ENCODE data around the gene NOS1AP. TPM values are rescaled to one million over a fixed set of nuclear protein-coding genes. Genes with fewer than 3 reads are reported as not detected.
A peak's percentile ranks its signal among the peaks of the same experiment; 100 is the strongest.
"Not testable (repeated sequence)": the region's sequence is repeated elsewhere in the genome, so short reads cannot be mapped to it uniquely, and the experiment has no call there.

The NOS1AP gene
- total RNA-seq, 2 donors from 2014 or later, result 0.13 TPM; not detected in 1

DNA sequence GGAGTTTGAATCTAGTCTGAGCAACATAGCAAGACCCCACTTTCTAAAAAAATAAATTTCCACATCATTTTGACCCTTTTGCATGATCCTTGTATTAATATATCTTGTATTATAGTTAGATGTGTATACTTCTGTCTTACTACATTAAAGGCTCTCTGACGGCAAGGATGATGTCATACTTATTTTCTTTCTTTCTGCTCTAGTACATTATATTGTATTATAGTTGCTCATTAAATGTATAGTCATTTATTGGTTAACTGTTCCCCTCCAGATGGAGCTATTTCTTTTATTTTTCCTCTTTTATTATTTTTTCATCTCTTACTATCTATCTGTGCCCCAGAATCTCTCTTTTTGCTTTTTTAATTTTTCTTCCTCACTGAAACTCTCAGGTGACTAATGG lies 30.9 kb upstream of the NOS1AP start:
- no peak overlapping the region for H3K27ac Mint-ChIP-seq
- H3K4me3 Mint-ChIP-seq, result no peak overlapping the region
- no peaks in the 10 kb centered on the region for H3K9me3 Mint-ChIP-seq
- H3K27me3 Mint-ChIP-seq, result peaks cover 22% of the 10 kb centered on the region
- no peaks in the 10 kb centered on the region for H3K36me3 Mint-ChIP-seq (ENCODE audit: low read depth)
- ATAC-seq (replicated peaks), result no peak
- H3K4me1 Mint-ChIP-seq, result peaks cover 4% of the 10 kb centered on the region

DNA sequence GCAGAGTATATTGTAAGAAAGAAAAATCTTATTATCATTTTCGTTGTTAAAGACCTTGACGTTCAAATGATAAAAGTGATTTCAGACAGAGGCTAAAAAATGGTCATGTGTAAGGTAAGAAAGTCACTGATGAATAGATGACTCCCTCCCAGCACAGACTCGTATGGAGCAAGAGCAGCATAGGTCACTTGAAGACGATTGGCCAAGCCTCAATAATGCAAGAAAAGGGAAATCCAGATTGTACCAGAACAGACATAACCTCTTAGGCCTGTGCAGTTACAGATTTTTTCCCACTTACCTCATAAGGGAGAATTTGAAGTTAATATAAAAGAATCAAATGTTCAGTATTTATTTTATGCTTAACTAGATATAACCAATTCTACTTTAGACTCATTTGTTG lies 29.5 kb upstream of the NOS1AP start:
- H3K9me3 Mint-ChIP-seq, result no peaks in the 10 kb centered on the region
- no peak for ATAC-seq (replicated peaks)
- H3K4me3 Mint-ChIP-seq, result no peak overlapping the region
- peaks cover 16% of the 10 kb centered on the region for H3K27me3 Mint-ChIP-seq
- H3K4me1 Mint-ChIP-seq, result peaks cover 4% of the 10 kb centered on the region
- H3K27ac Mint-ChIP-seq, result no peak overlapping the region
- no peaks in the 10 kb centered on the region for H3K36me3 Mint-ChIP-seq (ENCODE audit: low read depth)

GRCh38 chr1:162040657-162041056 lies 28.8 kb upstream of the NOS1AP start:
- peaks cover 16% of the 10 kb centered on the region for H3K27me3 Mint-ChIP-seq
- no peaks in the 10 kb centered on the region for H3K9me3 Mint-ChIP-seq
- no peak overlapping the region for H3K4me3 Mint-ChIP-seq
- peaks cover 4% of the 10 kb centered on the region for H3K4me1 Mint-ChIP-seq
- no peak for ATAC-seq (replicated peaks)
- no peak overlapping the region for H3K27ac Mint-ChIP-seq
- H3K36me3 Mint-ChIP-seq (ENCODE audit: low read depth), result no peaks in the 10 kb centered on the region

- H3K27ac Mint-ChIP-seq, result no peak overlapping the region
- no peaks in the 10 kb centered on the region for H3K9me3 Mint-ChIP-seq
- H3K27me3 Mint-ChIP-seq, result peaks cover 16% of the 10 kb centered on the region
- H3K4me3 Mint-ChIP-seq, result no peak overlapping the region
- H3K36me3 Mint-ChIP-seq (ENCODE audit: low read depth), result no peaks in the 10 kb centered on the region
- no peak for ATAC-seq (replicated peaks)
- peaks cover 4% of the 10 kb centered on the region for H3K4me1 Mint-ChIP-seq
These were observed 27.1 kb upstream of the NOS1AP start for GRCh38 chr1:162042361-162042760.

- H3K27ac Mint-ChIP-seq, result no peak overlapping the region
- no peaks in the 10 kb centered on the region for H3K36me3 Mint-ChIP-seq (ENCODE audit: low read depth)
- no peaks in the 10 kb centered on the region for H3K4me1 Mint-ChIP-seq
- no peaks in the 10 kb centered on the region for H3K9me3 Mint-ChIP-seq
- H3K4me3 Mint-ChIP-seq, result no peak overlapping the region
- peaks cover 4% of the 10 kb centered on the region for H3K27me3 Mint-ChIP-seq
- ATAC-seq (replicated peaks), result no peak
These were observed 22.6 kb upstream of the NOS1AP start for GRCh38 chr1:162046921-162047320.

DNA sequence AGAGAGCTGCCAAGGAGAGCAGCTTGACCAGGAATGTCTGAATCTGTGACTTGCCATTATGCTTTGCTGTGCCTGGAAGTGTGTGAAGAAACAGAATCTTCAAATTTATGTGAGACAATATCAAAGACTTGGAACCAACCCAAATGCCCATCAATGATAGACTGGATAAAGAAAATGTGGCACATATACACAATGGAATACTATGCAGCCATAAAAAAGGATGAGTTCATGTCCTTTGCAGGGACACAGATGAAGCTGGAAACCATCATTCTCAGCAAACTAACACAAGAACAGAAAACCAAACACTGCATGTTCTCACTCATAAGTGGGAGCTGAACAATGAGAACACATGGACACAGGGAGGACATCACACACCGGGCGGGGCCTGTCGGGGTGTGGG lies 15.5 kb upstream of the NOS1AP start:
- H3K9me3 Mint-ChIP-seq; H3K4me3 Mint-ChIP-seq; H3K4me1 Mint-ChIP-seq; H3K36me3 Mint-ChIP-seq (ENCODE audit: low read depth); ATAC-seq (replicated peaks); H3K27ac Mint-ChIP-seq: not testable (repeated sequence)
- H3K27me3 Mint-ChIP-seq, result peaks cover 10% of the 10 kb centered on the region

- Mint-ChIP-seq H3K4me1 (no peaks in the 10 kb centered on the region), H3K27me3 (peaks cover 10% of the 10 kb centered on the region), H3K9me3 (no peaks in the 10 kb centered on the region), H3K4me3 (no peak overlapping the region), H3K27ac (no peak overlapping the region), H3K36me3 (ENCODE audit: low read depth) (no peaks in the 10 kb centered on the region)
- ATAC-seq (replicated peaks), result no peak
These were observed 14.4 kb upstream of the NOS1AP start for GRCh38 chr1:162055062-162055461.

DNA sequence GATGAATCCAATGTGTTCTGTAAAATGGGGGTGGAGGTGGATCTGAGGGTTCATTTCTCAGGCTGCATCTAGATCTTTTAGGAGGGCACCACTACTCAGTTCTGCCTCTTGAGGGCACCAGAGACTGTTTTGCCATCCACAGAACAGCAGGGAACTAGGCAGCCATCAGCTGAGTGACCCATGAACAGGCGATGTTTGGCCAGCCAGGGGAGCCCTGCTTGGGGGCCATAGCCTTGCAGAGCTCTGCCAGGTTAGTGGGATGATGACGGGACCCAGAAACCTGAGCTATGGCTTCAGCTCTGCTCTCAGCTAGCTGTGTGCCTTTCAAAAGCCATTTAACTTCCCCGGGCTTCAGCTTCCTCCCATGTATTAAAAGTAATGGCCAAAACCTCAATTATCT lies 13.4 kb upstream of the NOS1AP start:
- Mint-ChIP-seq H3K4me3 (no peak overlapping the region), H3K27ac (no peak overlapping the region), H3K36me3 (ENCODE audit: low read depth) (no peaks in the 10 kb centered on the region), H3K9me3 (no peaks in the 10 kb centered on the region), H3K4me1 (no peaks in the 10 kb centered on the region), H3K27me3 (peaks cover 10% of the 10 kb centered on the region)
- ATAC-seq (replicated peaks), result peak; percentile 65

GRCh38 chr1:162056579-162056978 lies 12.9 kb upstream of the NOS1AP start:
- H3K27ac Mint-ChIP-seq, result no peak overlapping the region
- H3K4me3 Mint-ChIP-seq, result no peak overlapping the region
- no peak for ATAC-seq (replicated peaks)
- H3K4me1 Mint-ChIP-seq, result no peaks in the 10 kb centered on the region
- H3K36me3 Mint-ChIP-seq (ENCODE audit: low read depth), result no peaks in the 10 kb centered on the region
- peaks cover 10% of the 10 kb centered on the region for H3K27me3 Mint-ChIP-seq
- no peaks in the 10 kb centered on the region for H3K9me3 Mint-ChIP-seq

DNA sequence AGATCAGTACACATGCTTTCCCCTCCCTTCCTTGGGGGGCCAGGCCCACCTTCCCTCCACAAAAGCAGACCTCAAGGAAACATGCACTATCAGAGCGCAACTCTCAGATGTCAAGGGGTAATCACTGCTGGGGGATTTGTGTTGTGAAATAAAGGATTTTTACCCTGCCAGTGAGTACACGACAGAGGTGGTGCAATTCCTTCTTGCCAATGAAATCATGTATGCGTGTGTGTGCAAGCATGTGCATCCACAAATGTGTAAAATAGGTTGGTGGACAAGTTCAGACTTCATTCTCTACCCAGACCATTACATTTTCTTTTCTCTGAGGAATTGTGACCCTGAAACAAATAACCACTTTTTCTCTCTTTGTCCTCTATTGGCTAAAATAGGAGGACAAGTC lies 9.8 kb upstream of the NOS1AP start:
- no peaks in the 10 kb centered on the region for H3K36me3 Mint-ChIP-seq (ENCODE audit: low read depth)
- no peak for ATAC-seq (replicated peaks)

GRCh38 chr1:162060314-162060713 lies 9.2 kb upstream of the NOS1AP start:
- Mint-ChIP-seq H3K4me3 (no peak overlapping the region), H3K27me3 (peaks cover 25% of the 10 kb centered on the region), H3K9me3 (no peaks in the 10 kb centered on the region), H3K27ac (no peak overlapping the region), H3K36me3 (ENCODE audit: low read depth) (no peaks in the 10 kb centered on the region), H3K4me1 (peaks cover 3% of the 10 kb centered on the region)
- no peak for ATAC-seq (replicated peaks)

More for the DNA sequence above, 9.8 kb upstream of the NOS1AP start:
- no peaks in the 10 kb centered on the region for H3K9me3 Mint-ChIP-seq
- H3K4me3 Mint-ChIP-seq, result no peak overlapping the region
- no peak overlapping the region for H3K27ac Mint-ChIP-seq
- no peaks in the 10 kb centered on the region for H3K4me1 Mint-ChIP-seq
- peaks cover 20% of the 10 kb centered on the region for H3K27me3 Mint-ChIP-seq

- Mint-ChIP-seq H3K4me3 (no peak overlapping the region), H3K27ac (no peak overlapping the region), H3K9me3 (no peaks in the 10 kb centered on the region), H3K27me3 (peaks cover 31% of the 10 kb centered on the region), H3K4me1 (peaks cover 5% of the 10 kb centered on the region), H3K36me3 (ENCODE audit: low read depth) (no peaks in the 10 kb centered on the region)
- ATAC-seq (replicated peaks), result no peak
These were observed 6.9 kb upstream of the NOS1AP start for GRCh38 chr1:162062542-162063015.

DNA sequence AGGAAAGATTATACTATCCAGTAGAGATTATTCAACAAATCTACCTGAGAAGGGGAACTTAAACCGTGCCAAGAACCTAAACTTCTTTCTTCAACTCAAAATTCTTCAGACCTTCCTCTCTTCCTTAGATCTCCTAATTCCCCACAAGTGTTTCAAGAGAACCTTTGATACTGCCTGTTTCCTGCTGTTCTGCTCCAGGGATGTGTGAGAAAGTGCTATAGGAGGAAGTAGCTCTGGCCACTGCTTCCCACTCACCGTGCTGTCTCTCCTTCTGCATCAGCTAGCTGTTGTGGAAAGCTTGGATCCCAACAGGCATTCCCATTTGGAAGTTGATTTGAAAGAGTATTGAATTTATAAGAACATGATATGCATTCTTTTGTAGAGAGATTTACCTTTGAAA lies 4.5 kb upstream of the NOS1AP start:
- Mint-ChIP-seq H3K36me3 (ENCODE audit: low read depth) (no peaks in the 10 kb centered on the region), H3K4me3 (no peak overlapping the region), H3K4me1 (peaks cover 5% of the 10 kb centered on the region), H3K9me3 (no peaks in the 10 kb centered on the region), H3K27ac (no peak overlapping the region), H3K27me3 (peaks cover 35% of the 10 kb centered on the region)
- ATAC-seq (replicated peaks), result no peak

DNA sequence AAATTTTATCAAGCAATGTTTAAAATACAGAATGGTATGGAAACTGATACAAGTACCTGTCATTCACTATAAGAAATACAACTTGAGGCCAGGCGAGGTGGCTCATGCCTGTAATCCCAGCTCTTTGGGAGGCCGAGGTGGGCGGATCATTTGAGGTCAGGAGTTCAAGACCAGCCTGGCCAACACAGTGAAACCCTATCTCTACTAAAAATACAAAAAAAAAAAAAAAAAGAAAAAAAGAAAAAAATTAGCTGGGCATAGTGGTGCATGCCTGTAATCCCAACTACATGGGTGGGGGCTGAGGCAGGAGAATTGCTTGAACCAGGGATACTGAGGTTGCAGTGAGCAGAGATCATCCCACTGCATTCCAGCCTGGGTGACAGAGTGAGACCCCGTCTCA lies 2.7 kb upstream of the NOS1AP start:
- peaks cover 42% of the 10 kb centered on the region for H3K27me3 Mint-ChIP-seq
- H3K4me1 Mint-ChIP-seq; H3K27ac Mint-ChIP-seq; H3K36me3 Mint-ChIP-seq (ENCODE audit: low read depth); H3K4me3 Mint-ChIP-seq; H3K9me3 Mint-ChIP-seq; ATAC-seq (replicated peaks): not testable (repeated sequence)

- no peak overlapping the region for H3K4me3 Mint-ChIP-seq
- H3K36me3 Mint-ChIP-seq (ENCODE audit: low read depth), result no peaks in the 10 kb centered on the region
- no peak overlapping the region for H3K27ac Mint-ChIP-seq
- peaks cover 5% of the 10 kb centered on the region for H3K4me1 Mint-ChIP-seq
- H3K27me3 Mint-ChIP-seq, result peaks cover 42% of the 10 kb centered on the region
- H3K9me3 Mint-ChIP-seq, result no peaks in the 10 kb centered on the region
- no peak for ATAC-seq (replicated peaks)
These were observed 2.0 kb upstream of the NOS1AP start for GRCh38 chr1:162067466-162067865.

DNA sequence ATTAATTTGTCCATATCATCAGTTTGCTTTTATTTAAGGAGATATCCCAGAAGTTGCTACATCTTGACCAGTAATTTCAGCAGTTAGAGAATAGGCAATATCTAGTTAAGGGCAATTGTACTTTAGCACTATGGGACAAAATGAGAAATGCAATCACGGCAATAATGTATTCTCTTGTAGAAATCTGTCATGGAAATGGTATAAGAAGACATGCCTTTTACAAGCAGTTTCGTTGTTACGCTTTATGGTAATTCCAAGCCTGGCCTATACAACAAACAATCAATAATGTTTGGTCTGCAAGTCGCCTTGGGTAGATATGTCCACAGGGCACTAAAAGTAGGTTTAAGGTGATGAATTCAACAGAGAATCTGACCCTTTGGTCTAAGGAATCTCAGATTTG lies 1.2 kb upstream of the NOS1AP start:
- Mint-ChIP-seq H3K27me3 (peaks cover 39% of the 10 kb centered on the region), H3K4me1 (peaks cover 5% of the 10 kb centered on the region), H3K9me3 (no peaks in the 10 kb centered on the region), H3K36me3 (ENCODE audit: low read depth) (no peaks in the 10 kb centered on the region), H3K27ac (no peak overlapping the region), H3K4me3 (peak overlapping the region; percentile 16)
- ATAC-seq (replicated peaks), result no peak
